ENCODE data around the gene FAM131A.

FAM131A gene

DNA sequence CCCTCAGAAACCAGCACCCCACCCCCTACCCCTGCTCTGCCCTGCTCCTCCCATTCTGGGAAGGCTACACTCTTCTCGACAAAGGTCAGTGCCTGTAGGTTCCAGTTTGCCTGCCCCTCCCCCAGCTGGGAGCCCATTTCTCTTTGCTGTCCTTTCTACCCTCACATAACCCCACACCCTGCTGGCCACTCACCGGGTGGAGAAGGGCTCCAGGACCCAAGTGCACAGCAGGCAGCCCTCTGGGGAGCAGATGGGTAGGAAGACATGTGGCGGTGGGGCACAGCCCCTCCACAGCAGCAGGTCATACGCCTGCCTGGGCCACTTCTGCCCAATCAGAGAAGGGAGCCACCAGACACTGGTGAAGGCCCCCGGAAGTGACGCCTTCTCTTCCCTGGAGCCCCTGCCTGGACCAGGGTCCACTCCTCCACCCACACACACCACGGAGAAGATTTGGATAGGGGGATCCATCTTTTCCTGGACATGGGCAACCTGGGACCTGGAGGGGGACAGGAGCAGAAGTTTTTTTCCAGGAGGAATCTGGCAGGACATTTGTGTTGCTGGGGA lies 40.6 kb downstream of the FAM131A start, which contains the start of gene THPO:
THPO (minus strand) TSS at position 326 of the 564 bp plus-strand sequence. CDS start 1,948 bp downstream, outside the sequence.
- H3K4me1 Mint-ChIP-seq = peaks cover 5% of the 10 kb centered on the region
- H3K27ac Mint-ChIP-seq = no peak within 1 kb of the TSS
- no peaks in the 10 kb centered on the region for H3K36me3 Mint-ChIP-seq
- DNase-seq (ENCODE audit: low spot score in 2 of 2) (no peak), ATAC-seq (ENCODE audit: low read depth) (no peak)
- peak within 1 kb of the TSS; percentile 78 for H3K4me3 Mint-ChIP-seq
- no peaks in the 10 kb centered on the region for H3K9me3 Mint-ChIP-seq
- peaks cover 32% of the 10 kb centered on the region for H3K27me3 Mint-ChIP-seq

GRCh38 chr3:184378651-184379357 lies 41.4 kb downstream of the FAM131A start:
- H3K4me1 Mint-ChIP-seq = peaks cover 5% of the 10 kb centered on the region
- no peak for ATAC-seq (ENCODE audit: low read depth)
- no peaks in the 10 kb centered on the region for H3K9me3 Mint-ChIP-seq
- no peak for DNase-seq (ENCODE audit: low spot score in 2 of 2)
- peaks cover 35% of the 10 kb centered on the region for H3K27me3 Mint-ChIP-seq
- H3K27ac Mint-ChIP-seq = no peak overlapping the region
- peak overlapping the region; percentile 78 for H3K4me3 Mint-ChIP-seq
- H3K36me3 Mint-ChIP-seq = no peaks in the 10 kb centered on the region

GRCh38 chr3:184379358-184380184 lies 42.2 kb downstream of the FAM131A start, which contains the start of gene CHRD:
Gene CHRD (plus strand): TSS chr3:184380054. CDS start chr3:184380319, 265 bp downstream.
- Mint-ChIP-seq H3K36me3 (no peaks in the 10 kb centered on the region), H3K27ac (no peak within 1 kb of the TSS), H3K4me3 (peak within 1 kb of the TSS; percentile 78), H3K4me1 (peaks cover 5% of the 10 kb centered on the region), H3K27me3 (peaks cover 41% of the 10 kb centered on the region), H3K9me3 (no peaks in the 10 kb centered on the region)
- DNase-seq (ENCODE audit: low spot score in 2 of 2) = no peak
- no peak for ATAC-seq (ENCODE audit: low read depth)

- ATAC-seq (ENCODE audit: low read depth) (peak; percentile 30), DNase-seq (ENCODE audit: low spot score in 2 of 2) (no peak)
- H3K9me3 Mint-ChIP-seq = no peaks in the 10 kb centered on the region
- no peak overlapping the region for H3K4me3 Mint-ChIP-seq
- H3K4me1 Mint-ChIP-seq = peaks cover 5% of the 10 kb centered on the region
- H3K27ac Mint-ChIP-seq = no peak overlapping the region
- no peaks in the 10 kb centered on the region for H3K36me3 Mint-ChIP-seq
- H3K27me3 Mint-ChIP-seq = peaks cover 43% of the 10 kb centered on the region
Observed at GRCh38 chr3:184380185-184380626, 42.8 kb downstream of the FAM131A start.

DNA sequence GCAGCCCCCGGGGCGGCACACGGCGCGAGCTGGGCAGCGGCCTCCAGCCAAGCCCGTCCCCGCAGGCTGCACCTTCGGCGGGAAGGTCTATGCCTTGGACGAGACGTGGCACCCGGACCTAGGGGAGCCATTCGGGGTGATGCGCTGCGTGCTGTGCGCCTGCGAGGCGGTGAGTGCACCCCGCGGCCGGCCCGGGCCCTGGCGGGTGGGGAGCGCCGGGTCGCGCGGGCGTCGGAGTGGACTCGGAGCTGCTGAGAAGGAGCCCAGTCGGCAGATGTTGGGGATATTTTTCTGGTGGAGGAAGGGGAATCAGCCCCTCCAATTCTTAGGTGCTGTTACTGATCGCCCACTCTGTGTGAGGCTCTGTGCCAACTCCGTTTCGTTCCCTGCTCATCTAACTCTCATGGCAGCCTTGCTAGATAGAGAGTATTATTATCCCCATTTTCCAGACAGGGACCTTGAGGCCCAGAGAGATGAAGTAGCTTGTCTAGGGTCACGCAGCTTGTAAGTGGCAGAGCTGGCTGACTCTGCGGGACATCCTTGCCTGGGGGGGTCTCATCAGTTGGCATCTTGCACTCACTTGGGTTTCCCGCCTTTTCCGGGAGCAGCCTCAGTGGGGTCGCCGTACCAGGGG lies 43.3 kb downstream of the FAM131A start:
- peak overlapping the region; percentile 72 for H3K4me3 Mint-ChIP-seq
- DNase-seq (ENCODE audit: low spot score in 2 of 2) = peak in 1 of 2 donors; percentile 36
- H3K27me3 Mint-ChIP-seq = peaks cover 40% of the 10 kb centered on the region
- H3K9me3 Mint-ChIP-seq = no peaks in the 10 kb centered on the region
- no peak overlapping the region for H3K27ac Mint-ChIP-seq
- no peaks in the 10 kb centered on the region for H3K36me3 Mint-ChIP-seq
- ATAC-seq (ENCODE audit: low read depth) = peak; percentile 54
- peaks cover 5% of the 10 kb centered on the region for H3K4me1 Mint-ChIP-seq

- Mint-ChIP-seq H3K36me3 (no peaks in the 10 kb centered on the region), H3K27me3 (peaks cover 39% of the 10 kb centered on the region), H3K9me3 (no peaks in the 10 kb centered on the region), H3K4me1 (peaks cover 5% of the 10 kb centered on the region), H3K4me3 (peak overlapping the region; percentile 72), H3K27ac (no peak overlapping the region)
- ATAC-seq (ENCODE audit: low read depth) (peak; percentile 35), DNase-seq (ENCODE audit: low spot score in 2 of 2) (no peak)
Observed at GRCh38 chr3:184381261-184382224, 44.1 kb downstream of the FAM131A start.

DNA sequence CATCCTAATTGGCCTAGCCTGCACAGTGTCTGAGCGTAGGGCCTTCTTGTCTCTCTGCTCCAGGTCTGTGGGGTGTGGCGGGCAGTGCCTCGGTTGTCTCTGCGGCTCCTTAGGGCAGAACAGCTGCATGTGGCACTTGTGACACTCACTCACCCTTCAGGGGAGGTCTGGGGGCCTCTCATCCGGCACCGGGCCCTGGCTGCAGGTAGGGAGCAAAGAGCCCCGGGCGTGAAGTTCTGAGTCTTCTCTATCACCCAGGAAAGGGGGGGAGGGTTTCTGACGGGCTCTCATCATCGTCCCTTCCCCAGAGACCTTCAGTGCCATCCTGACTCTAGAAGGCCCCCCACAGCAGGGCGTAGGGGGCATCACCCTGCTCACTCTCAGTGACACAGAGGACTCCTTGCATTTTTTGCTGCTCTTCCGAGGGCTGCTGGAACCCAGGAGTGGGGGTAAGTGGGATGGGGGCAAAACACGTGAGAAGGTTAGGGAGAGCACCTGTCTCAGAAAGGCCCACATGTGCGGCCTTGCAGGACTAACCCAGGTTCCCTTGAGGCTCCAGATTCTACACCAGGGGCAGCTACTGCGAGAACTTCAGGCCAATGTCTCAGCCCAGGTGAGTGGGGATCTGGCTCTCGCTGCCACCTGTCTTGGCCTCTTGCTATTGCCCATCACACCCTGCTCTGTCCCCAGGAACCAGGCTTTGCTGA lies 45.1 kb downstream of the FAM131A start:
- Mint-ChIP-seq H3K27me3 (peaks cover 36% of the 10 kb centered on the region), H3K36me3 (no peaks in the 10 kb centered on the region), H3K9me3 (no peaks in the 10 kb centered on the region), H3K4me1 (peaks cover 5% of the 10 kb centered on the region), H3K27ac (no peak overlapping the region), H3K4me3 (peak overlapping the region; percentile 14)
- no peak for DNase-seq (ENCODE audit: low spot score in 2 of 2)
- no peak for ATAC-seq (ENCODE audit: low read depth)

DNA sequence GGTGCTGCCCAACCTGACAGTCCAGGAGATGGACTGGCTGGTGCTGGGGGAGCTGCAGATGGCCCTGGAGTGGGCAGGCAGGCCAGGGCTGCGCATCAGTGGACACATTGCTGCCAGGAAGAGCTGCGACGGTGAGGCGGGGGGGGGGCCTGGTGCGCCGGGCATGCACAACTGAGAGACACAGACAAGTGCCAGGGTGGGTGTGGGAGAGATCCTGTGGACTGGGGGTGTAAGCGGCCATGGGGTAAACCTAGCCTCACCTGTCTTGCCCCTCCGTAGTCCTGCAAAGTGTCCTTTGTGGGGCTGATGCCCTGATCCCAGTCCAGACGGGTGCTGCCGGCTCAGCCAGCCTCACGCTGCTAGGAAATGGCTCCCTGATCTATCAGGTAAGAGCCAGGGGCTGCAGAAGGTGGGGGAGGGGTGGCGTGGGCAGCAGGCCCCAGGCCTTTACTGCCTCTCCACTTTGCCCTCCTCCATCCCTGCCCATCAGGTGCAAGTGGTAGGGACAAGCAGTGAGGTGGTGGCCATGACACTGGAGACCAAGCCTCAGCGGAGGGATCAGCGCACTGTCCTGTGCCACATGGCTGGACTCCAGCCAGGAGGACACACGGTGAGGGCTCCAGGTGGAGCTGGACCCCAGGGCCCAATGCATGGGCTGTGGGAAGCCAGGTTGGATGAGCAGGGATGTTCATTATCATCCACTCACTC lies 45.8 kb downstream of the FAM131A start:
- H3K27ac Mint-ChIP-seq = no peak overlapping the region
- no peaks in the 10 kb centered on the region for H3K9me3 Mint-ChIP-seq

GRCh38 chr3:184384342-184384741 lies 46.9 kb downstream of the FAM131A start:
- no peak overlapping the region for H3K27ac Mint-ChIP-seq
- ATAC-seq (ENCODE audit: low read depth) (no peak), DNase-seq (ENCODE audit: low spot score in 2 of 2) (no peak)
- no peak overlapping the region for H3K4me3 Mint-ChIP-seq
- peaks cover 5% of the 10 kb centered on the region for H3K4me1 Mint-ChIP-seq
- H3K36me3 Mint-ChIP-seq = no peaks in the 10 kb centered on the region
- no peaks in the 10 kb centered on the region for H3K9me3 Mint-ChIP-seq
- H3K27me3 Mint-ChIP-seq = peaks cover 25% of the 10 kb centered on the region

More for the DNA sequence above, 45.8 kb downstream of the FAM131A start:
- H3K4me3 Mint-ChIP-seq = no peak overlapping the region
- H3K36me3 Mint-ChIP-seq = no peaks in the 10 kb centered on the region
- peaks cover 5% of the 10 kb centered on the region for H3K4me1 Mint-ChIP-seq
- peaks cover 32% of the 10 kb centered on the region for H3K27me3 Mint-ChIP-seq
- no peak for ATAC-seq (ENCODE audit: low read depth)
- DNase-seq (ENCODE audit: low spot score in 2 of 2) = no peak

- Mint-ChIP-seq H3K27me3 (peaks cover 25% of the 10 kb centered on the region), H3K36me3 (no peaks in the 10 kb centered on the region), H3K9me3 (no peaks in the 10 kb centered on the region), H3K4me1 (peaks cover 5% of the 10 kb centered on the region), H3K4me3 (no peak overlapping the region), H3K27ac (no peak overlapping the region)
- ATAC-seq (ENCODE audit: low read depth) = no peak
- DNase-seq (ENCODE audit: low spot score in 2 of 2) = no peak
Observed at GRCh38 chr3:184384856-184385422, 47.5 kb downstream of the FAM131A start.

DNA sequence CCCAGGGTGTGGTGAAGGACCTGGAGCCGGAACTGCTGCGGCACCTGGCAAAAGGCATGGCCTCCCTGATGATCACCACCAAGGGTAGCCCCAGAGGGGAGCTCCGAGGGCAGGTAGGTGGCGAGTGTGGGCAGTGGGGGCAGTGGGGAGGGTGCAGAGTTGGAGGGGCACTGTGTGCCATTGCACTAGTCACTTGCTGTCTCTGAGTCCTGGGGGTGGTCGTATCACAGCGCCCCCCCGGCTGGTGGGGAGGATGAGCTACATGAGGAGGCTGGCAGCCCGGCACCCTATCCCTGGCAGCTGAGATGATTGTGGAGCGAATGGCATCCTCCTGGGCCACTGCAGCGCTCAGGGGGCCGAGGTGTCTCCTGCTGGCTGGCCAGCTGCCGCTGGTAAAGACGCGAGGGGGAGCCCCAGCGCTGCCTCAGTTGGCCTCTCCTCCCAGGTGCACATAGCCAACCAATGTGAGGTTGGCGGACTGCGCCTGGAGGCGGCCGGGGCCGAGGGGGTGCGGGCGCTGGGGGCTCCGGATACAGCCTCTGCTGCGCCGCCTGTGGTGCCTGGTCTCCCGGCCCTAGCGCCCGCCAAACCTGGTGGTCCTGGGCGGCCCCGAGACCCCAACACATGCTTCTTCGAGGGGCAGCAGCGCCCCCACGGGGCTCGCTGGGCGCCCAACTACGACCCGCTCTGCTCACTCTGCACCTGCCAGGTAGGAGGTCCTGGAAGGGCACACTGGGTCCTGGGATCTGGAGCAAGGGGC lies 48.8 kb downstream of the FAM131A start:
- H3K4me3 Mint-ChIP-seq = no peak overlapping the region
- no peak overlapping the region for H3K27ac Mint-ChIP-seq
- ATAC-seq (ENCODE audit: low read depth) (no peak), DNase-seq (ENCODE audit: low spot score in 2 of 2) (no peak)
- H3K27me3 Mint-ChIP-seq = peaks cover 29% of the 10 kb centered on the region
- H3K9me3 Mint-ChIP-seq = no peaks in the 10 kb centered on the region
- no peaks in the 10 kb centered on the region for H3K4me1 Mint-ChIP-seq
- H3K36me3 Mint-ChIP-seq = no peaks in the 10 kb centered on the region

All from memory B cell (primary cell).